Keratinocyte (primary cell): Measurements from ENCODE around the gene PRXL2B. TPM values are rescaled to one million over a fixed set of nuclear protein-coding genes. Genes with fewer than 3 reads are reported as not detected.

Source experiments
- DNase-seq: peaks from one replicate; pipeline ENCODE4 v3.0.0-alpha.2; 2011; ENCODE audit warnings: low read depth, missing footprints, low spot score
- FAIRE-seq: peaks from 2 replicates; lab custom pipeline; 2011; peaks lifted over from hg19 to GRCh38; lab: Jason Lieb, UNC
- H2AFZ ChIP-seq: 2 replicates; pipeline ENCODE4 v1.6.0; 2012; ENCODE audit warnings: low read length, control low read depth, inconsistent platforms; ENCODE audit not compliant: control insufficient read depth
- H3K27ac ChIP-seq: 2 replicates; pipeline ENCODE4 v1.5.1; 2011; ENCODE audit warnings: low read length; ENCODE audit not compliant: control insufficient read depth, insufficient read depth
- H3K27me3 ChIP-seq: 3 replicates; pipeline ENCODE4 v1.6.0; 2011; ENCODE audit warnings: low read length; ENCODE audit not compliant: control insufficient read depth, insufficient read depth; ENCODE audit errors: extremely low read depth
- H3K36me3 ChIP-seq, 2 experiments: 2 replicates in 1 of 2; 3 replicates in 1 of 2; pipeline ENCODE4 v1.5.1; 2011; ENCODE audit warnings: low read length in 2 of 2, mild to moderate bottlenecking in 1 of 2; ENCODE audit not compliant: control insufficient read depth in 2 of 2, insufficient read depth in 2 of 2; ENCODE audit errors: extremely low read depth in 1 of 2
- H3K4me1 ChIP-seq: 3 replicates; pipeline ENCODE4 v1.5.1; 2011; ENCODE audit warnings: low read length; ENCODE audit not compliant: control insufficient read depth, insufficient read depth; ENCODE audit errors: extremely low read depth
- H3K4me2 ChIP-seq: 3 replicates; pipeline ENCODE4 v1.6.0; 2011; ENCODE audit warnings: low read depth, low read length; ENCODE audit not compliant: control insufficient read depth, insufficient read depth; ENCODE audit errors: extremely low read depth
- H3K4me3 ChIP-seq, 3 experiments: fragments of 200-600 bp in 1 of 3; sonication (generic) in 1 of 3; 2 replicates in 2 of 3; 3 replicates in 1 of 3; pipeline ENCODE4 v1.5.1; 2011 to 2016; ENCODE audit warnings: low read length in 3 of 3, mild to moderate bottlenecking in 3 of 3, control low read depth in 2 of 3, inconsistent platforms in 1 of 3, low read depth in 1 of 3, mixed read lengths in 1 of 3, mixed run types in 1 of 3, moderate library complexity in 1 of 3; ENCODE audit not compliant: control insufficient read depth in 2 of 3, insufficient read depth in 2 of 3; ENCODE audit errors: extremely low read depth in 1 of 3
- H3K79me2 ChIP-seq: 2 replicates; pipeline ENCODE4 v1.6.0; 2012; ENCODE audit warnings: low read length; ENCODE audit not compliant: control insufficient read depth, insufficient read depth
- H3K9ac ChIP-seq: 3 replicates; pipeline ENCODE4 v1.6.0; 2011; ENCODE audit warnings: low read length; ENCODE audit not compliant: control insufficient read depth, insufficient read depth; ENCODE audit errors: extremely low read depth
- H3K9me1 ChIP-seq: 3 replicates; pipeline ENCODE4 v1.6.0; 2011; ENCODE audit warnings: low read length; ENCODE audit not compliant: control insufficient read depth, insufficient read depth; ENCODE audit errors: extremely low read depth
- H3K9me3 ChIP-seq: 2 replicates; pipeline ENCODE4 v1.5.1; 2012; ENCODE audit warnings: low read depth, low read length; ENCODE audit not compliant: control insufficient read depth
- H4K20me1 ChIP-seq: 3 replicates; pipeline ENCODE4 v1.6.0; 2011; ENCODE audit warnings: low read length; ENCODE audit not compliant: control insufficient read depth, insufficient read depth; ENCODE audit errors: extremely low read depth
- EZH2 ChIP-seq: IDR thresholded peaks from one replicate; pipeline ENCODE4 v1.6.1; 2012; ENCODE audit warnings: inconsistent platforms, mild to moderate bottlenecking, low read length, moderate library complexity
- dilution Hi-C: fragments of 300-500 bp; cut with MboI; formaldehyde crosslinking; loops from one replicate; pipeline ENCODE4 v1.7.0; 2020; ENCODE audit warnings: low sequenced_read_pairs; ENCODE audit not compliant: extremely low pct_ligation_motif_present
- polyA plus RNA-seq, 5 experiments: library from polyadenylated mRNA; depleted of rRNA in 3 of 5; stranded (reverse) in 3 of 5; stranded (forward) in 1 of 5; unstranded in 1 of 5; fragments of >200 nt; gene quantifications; 1 replicate in 1 of 5; 2 replicates in 3 of 5; 3 replicates in 1 of 5; pipeline versions ENCODE4 v1.2.1 to v1.2.3, GENCODE V29; 2011 to 2012; ENCODE audit warnings: missing spikeins in 2 of 5, low read depth in 1 of 5, low replicate concordance in 1 of 5
- TF ChIP-seq, protein P1 (sequence below), 3 experiments: IDR thresholded peaks in 1 of 3; conservative IDR thresholded peaks in 1 of 3; optimal IDR thresholded peaks in 1 of 3; 2 replicates in 2 of 3; 3 replicates in 1 of 3; pipeline versions ENCODE3 to v1.5.1; 2011; ENCODE audit warnings: low read length in 3 of 3, mild to moderate bottlenecking in 3 of 3, moderate library complexity in 2 of 3, control low read depth in 1 of 3, inconsistent platforms in 1 of 3; ENCODE audit not compliant: insufficient read depth in 2 of 3; ENCODE audit errors: extremely low read depth in 1 of 3

PRXL2B gene
- polyA plus RNA-seq, 1 donor (not counting 4 experiments of a cell fraction or from before 2014, with no cell fraction given) = 11.4 TPM

DNA sequence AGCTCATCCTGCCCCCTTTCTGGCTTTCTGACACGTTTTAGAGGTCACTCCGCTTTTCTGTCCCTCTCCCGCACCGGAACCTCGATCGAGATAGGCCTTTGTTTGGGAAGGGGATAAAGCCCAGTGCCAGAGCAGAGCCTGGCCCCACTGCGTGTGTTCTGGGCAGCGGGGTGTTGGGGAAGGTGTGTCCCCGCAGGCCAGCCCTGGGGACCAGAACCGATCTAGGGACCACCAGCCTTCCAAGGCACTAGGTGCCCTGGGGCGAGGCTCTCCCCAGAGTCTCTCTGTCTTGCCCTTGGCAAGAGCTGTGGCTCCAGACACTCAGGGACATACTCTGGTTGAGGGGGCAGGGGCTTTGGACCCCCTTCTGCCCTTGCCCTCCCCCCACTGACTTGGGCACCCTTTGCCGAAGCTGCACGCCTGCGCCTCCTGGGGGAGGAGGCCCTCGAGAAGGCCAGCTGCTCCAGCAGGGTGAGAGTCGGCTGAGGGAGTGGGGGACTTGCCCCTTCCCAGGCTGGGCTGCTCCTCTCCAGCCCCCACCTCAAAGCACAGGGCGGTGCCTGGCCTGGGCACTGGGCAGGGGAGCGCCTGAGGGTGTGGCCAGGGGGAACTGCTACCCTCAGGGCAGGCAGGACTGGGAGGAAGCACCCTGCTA is 16.4 kb downstream of the PRXL2B start:
- Histone ChIP-seq H3K27ac (no peak overlapping the region), H2AFZ (no peak overlapping the region), H3K9me1 (no peaks in the 10 kb centered on the region), H3K4me2 (no peak overlapping the region), H3K36me3 (no peaks in the 10 kb centered on the region), H3K4me3 (no peak overlapping the region), H3K79me2 (no peaks in the 10 kb centered on the region), H3K27me3 (no peaks in the 10 kb centered on the region), H3K4me1 (no peaks in the 10 kb centered on the region), H3K9ac (no peak overlapping the region), H4K20me1 (no peaks in the 10 kb centered on the region), H3K9me3 (no peaks in the 10 kb centered on the region)
- TF ChIP-seq, protein P1, sequence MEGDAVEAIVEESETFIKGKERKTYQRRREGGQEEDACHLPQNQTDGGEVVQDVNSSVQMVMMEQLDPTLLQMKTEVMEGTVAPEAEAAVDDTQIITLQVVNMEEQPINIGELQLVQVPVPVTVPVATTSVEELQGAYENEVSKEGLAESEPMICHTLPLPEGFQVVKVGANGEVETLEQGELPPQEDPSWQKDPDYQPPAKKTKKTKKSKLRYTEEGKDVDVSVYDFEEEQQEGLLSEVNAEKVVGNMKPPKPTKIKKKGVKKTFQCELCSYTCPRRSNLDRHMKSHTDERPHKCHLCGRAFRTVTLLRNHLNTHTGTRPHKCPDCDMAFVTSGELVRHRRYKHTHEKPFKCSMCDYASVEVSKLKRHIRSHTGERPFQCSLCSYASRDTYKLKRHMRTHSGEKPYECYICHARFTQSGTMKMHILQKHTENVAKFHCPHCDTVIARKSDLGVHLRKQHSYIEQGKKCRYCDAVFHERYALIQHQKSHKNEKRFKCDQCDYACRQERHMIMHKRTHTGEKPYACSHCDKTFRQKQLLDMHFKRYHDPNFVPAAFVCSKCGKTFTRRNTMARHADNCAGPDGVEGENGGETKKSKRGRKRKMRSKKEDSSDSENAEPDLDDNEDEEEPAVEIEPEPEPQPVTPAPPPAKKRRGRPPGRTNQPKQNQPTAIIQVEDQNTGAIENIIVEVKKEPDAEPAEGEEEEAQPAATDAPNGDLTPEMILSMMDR (optimal IDR thresholded peaks at IDR 0.05 in 1 of 3, IDR thresholded peaks at IDR 0.05 in 1 of 3, conservative IDR thresholded peaks at IDR 0.05 in 1 of 3; ENCODE audit: extremely low read depth in 1 of 3, insufficient read depth in 2 of 3, low read length in 3 of 3) = no peak
- TF ChIP-seq EZH2 = no peak
- no peak for FAIRE-seq
- DNase-seq = no peak
- dilution Hi-C loops = no loop called here

DNA sequence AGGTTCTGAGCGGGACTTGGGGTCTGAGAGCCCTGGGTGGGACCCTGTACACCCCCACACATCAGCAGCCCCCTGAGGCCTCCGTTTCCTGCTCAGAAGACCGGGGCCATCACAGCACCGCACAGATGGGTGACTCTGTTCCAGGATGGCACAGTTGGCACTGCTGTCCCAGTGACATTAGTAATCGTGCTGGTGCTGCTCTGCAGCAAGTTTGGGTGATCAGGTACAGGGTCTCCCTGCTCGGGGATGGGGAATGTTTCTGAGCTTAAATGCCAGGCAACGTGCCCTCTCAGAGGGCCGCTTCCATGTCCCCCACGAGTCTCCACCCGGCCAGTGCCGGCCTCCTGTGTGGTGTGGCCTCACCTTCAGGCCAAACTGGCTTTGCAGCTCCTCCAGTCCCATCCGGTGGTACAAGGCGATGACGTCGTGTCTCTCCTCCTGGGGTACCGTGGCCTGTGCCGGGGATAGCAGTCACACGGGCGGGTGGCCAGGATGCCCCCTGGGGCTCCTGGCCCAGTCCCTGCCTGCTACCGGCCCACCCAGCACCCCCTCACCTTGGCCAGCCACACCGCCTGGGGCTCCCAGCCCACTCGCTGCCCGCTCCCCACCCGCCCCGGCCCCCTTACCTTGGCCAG is 17.1 kb downstream of the PRXL2B start:
- Histone ChIP-seq H4K20me1 (no peaks in the 10 kb centered on the region), H3K9me3 (no peaks in the 10 kb centered on the region), H3K79me2 (no peaks in the 10 kb centered on the region), H3K4me2 (no peak overlapping the region), H2AFZ (no peak overlapping the region), H3K27ac (no peak overlapping the region), H3K9me1 (no peaks in the 10 kb centered on the region), H3K9ac (no peak overlapping the region), H3K4me1 (no peaks in the 10 kb centered on the region), H3K4me3 (no peak overlapping the region), H3K27me3 (no peaks in the 10 kb centered on the region), H3K36me3 (no peaks in the 10 kb centered on the region)
- TF ChIP-seq, protein P1 (optimal IDR thresholded peaks at IDR 0.05 in 1 of 3, IDR thresholded peaks at IDR 0.05 in 1 of 3, conservative IDR thresholded peaks at IDR 0.05 in 1 of 3; ENCODE audit: extremely low read depth in 1 of 3, insufficient read depth in 2 of 3, low read length in 3 of 3) = no peak
- no peak for TF ChIP-seq EZH2
- dilution Hi-C loops = no loop called here
- FAIRE-seq (no peak), DNase-seq (no peak)
